Mesenchymal stem cell (in vitro differentiated cells and primary cell): Measurements from ENCODE around the gene PHF5A.

Experiments
- DNase-seq: peaks from one replicate; pipeline ENCODE4 v3.0.0-alpha.2; 2013
- H2AFZ ChIP-seq: one replicate; pipeline ENCODE4 v1.6.1; 2013; ENCODE audit warnings: low read depth, mild to moderate bottlenecking, control low read depth, inconsistent platforms, low read length, moderate library complexity
- H2AK5ac ChIP-seq: 2 replicates; pipeline ENCODE4 v1.6.1; 2013; ENCODE audit warnings: low read length, moderate library complexity, mild to moderate bottlenecking, inconsistent platforms; ENCODE audit not compliant: severe bottlenecking
- H2BK120ac ChIP-seq: one replicate; pipeline ENCODE4 v1.6.1; 2013; ENCODE audit warnings: low read depth, mild to moderate bottlenecking, inconsistent platforms, low read length, moderate library complexity
- H2BK12ac ChIP-seq, 2 experiments: one replicate each; pipeline ENCODE4 v1.6.1; 2013; ENCODE audit warnings: inconsistent platforms in 2 of 2, low read length in 2 of 2, mild to moderate bottlenecking in 2 of 2, moderate library complexity in 2 of 2, control low read depth in 1 of 2
- H2BK15ac ChIP-seq: one replicate; pipeline ENCODE4 v1.6.1; 2013; ENCODE audit warnings: mild to moderate bottlenecking, low read depth, inconsistent platforms; ENCODE audit not compliant: poor library complexity, severe bottlenecking
- H2BK5ac ChIP-seq: 2 replicates; pipeline ENCODE4 v1.6.1; 2013; ENCODE audit warnings: low read depth, mild to moderate bottlenecking, low read length, control low read depth, inconsistent platforms; ENCODE audit not compliant: poor library complexity, severe bottlenecking
- H3K14ac ChIP-seq, 2 experiments: one replicate each; pipeline ENCODE4 v1.6.1; 2013; ENCODE audit warnings: inconsistent platforms in 2 of 2, low read length in 2 of 2, control low read depth in 1 of 2, mild to moderate bottlenecking in 1 of 2, moderate library complexity in 1 of 2
- H3K18ac ChIP-seq, 2 experiments: one replicate each; pipeline ENCODE4 v1.6.1; 2013; ENCODE audit warnings: inconsistent platforms in 2 of 2, low read length in 2 of 2, control low read depth in 1 of 2, low read depth in 1 of 2, mild to moderate bottlenecking in 1 of 2
- H3K23ac ChIP-seq, 2 experiments: one replicate each; pipeline ENCODE4 v1.6.1; 2013; ENCODE audit warnings: inconsistent platforms in 2 of 2, low read length in 2 of 2, mild to moderate bottlenecking in 2 of 2, moderate library complexity in 2 of 2, control low read depth in 1 of 2
- H3K27ac ChIP-seq: 2 replicates; pipeline ENCODE4 v1.5.1; 2013; ENCODE audit warnings: mild to moderate bottlenecking, moderate library complexity, low read length, control low read depth, inconsistent platforms; ENCODE audit not compliant: poor library complexity, severe bottlenecking
- H3K27me3 ChIP-seq, 2 experiments: 2 replicates each; pipeline versions ENCODE4 v1.6.1 to v1.7.0; 2013; ENCODE audit warnings: low read length in 2 of 2, mild to moderate bottlenecking in 2 of 2, moderate library complexity in 2 of 2, control low read depth in 1 of 2, inconsistent platforms in 1 of 2; ENCODE audit not compliant: control insufficient read depth in 1 of 2, insufficient read depth in 1 of 2
- H3K36me3 ChIP-seq, 2 experiments: 2 replicates each; pipeline versions ENCODE4 v1.6.1 to v1.7.0; 2013; ENCODE audit warnings: low read length in 2 of 2, control low read depth in 1 of 2, inconsistent platforms in 1 of 2, low read depth in 1 of 2, mild to moderate bottlenecking in 1 of 2; ENCODE audit not compliant: insufficient read depth in 2 of 2, control insufficient read depth in 1 of 2
- H3K4ac ChIP-seq, 2 experiments: one replicate each; pipeline ENCODE4 v1.6.1; 2013; ENCODE audit warnings: inconsistent platforms in 2 of 2, low read length in 2 of 2, mild to moderate bottlenecking in 2 of 2, moderate library complexity in 2 of 2, control low read depth in 1 of 2, low read depth in 1 of 2
- H3K4me1 ChIP-seq: 2 replicates; pipeline ENCODE4 v1.6.1; 2013; ENCODE audit warnings: low read depth, low read length, control low read depth; ENCODE audit not compliant: control insufficient read depth, insufficient read depth
- H3K4me2 ChIP-seq: 2 replicates; pipeline ENCODE4 v1.6.1; 2013; ENCODE audit warnings: low read length, mild to moderate bottlenecking, inconsistent platforms; ENCODE audit not compliant: poor library complexity, severe bottlenecking
- H3K4me3 ChIP-seq, 2 experiments: 2 replicates each; pipeline versions ENCODE4 v1.5.1 to v1.7.0; 2013; ENCODE audit warnings: low read length in 2 of 2, mild to moderate bottlenecking in 2 of 2, control low read depth in 1 of 2, low read depth in 1 of 2; ENCODE audit not compliant: insufficient read depth in 1 of 2
- H3K79me1 ChIP-seq: replicated peaks from 2 replicates; pipeline ENCODE4 v1.6.1; 2013; ENCODE audit warnings: mild to moderate bottlenecking, control low read depth, low read length, inconsistent platforms; ENCODE audit not compliant: poor library complexity, severe bottlenecking
- H3K9ac ChIP-seq: 2 replicates; pipeline ENCODE4 v1.7.0; 2013; ENCODE audit warnings: mild to moderate bottlenecking, low read length, moderate library complexity
- H3K9me3 ChIP-seq: 2 replicates; pipeline ENCODE4 v1.7.0; 2013; ENCODE audit warnings: mild to moderate bottlenecking, low read length; ENCODE audit not compliant: control insufficient read depth
- H4K8ac ChIP-seq: one replicate; pipeline ENCODE4 v1.6.1; 2013; ENCODE audit warnings: inconsistent platforms, mild to moderate bottlenecking, low read length, moderate library complexity
- H4K91ac ChIP-seq: one replicate; pipeline ENCODE4 v1.6.1; 2013; ENCODE audit warnings: mild to moderate bottlenecking, low read length, inconsistent platforms
- WGBS: methylation state at CpG from one replicate; pipeline ENCODE4 v1.1.7; 2013; ENCODE audit warnings: mixed read lengths; 5-methylcytosine and 5-hydroxymethylcytosine counted together

PHF5A gene

DNA sequence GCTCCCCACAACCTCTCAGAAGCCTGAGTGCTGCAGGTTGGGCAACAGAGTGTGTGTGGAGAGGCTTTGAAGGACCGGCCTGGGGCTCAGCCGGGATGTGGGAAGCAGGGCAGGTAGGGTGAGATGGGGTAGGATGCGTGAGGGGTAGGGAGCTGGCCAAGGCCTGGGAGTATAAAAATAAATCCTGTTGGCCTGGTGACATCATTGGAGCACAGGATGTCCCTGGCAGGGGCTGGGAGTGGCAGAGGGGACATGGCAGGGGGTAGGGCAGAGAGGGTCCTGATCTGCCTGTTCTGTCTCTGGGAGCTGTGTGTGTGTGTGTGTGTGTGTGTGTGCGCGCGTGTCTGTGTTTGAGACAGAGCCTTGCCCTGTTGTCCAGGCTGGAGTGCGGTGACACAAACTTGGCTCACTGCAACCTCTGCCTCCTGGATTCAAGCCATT, 58.2 kb downstream of the PHF5A start:
- no peak overlapping the region for H3K4me2 ChIP-seq
- 94% methylated on average over 4 of the region's 7 CpGs for WGBS
- no peak overlapping the region for H3K4ac ChIP-seq
- H3K27ac ChIP-seq, result no peak overlapping the region
- H3K18ac ChIP-seq, result no peak overlapping the region
- no peak overlapping the region for H3K4me3 ChIP-seq
- H2AFZ ChIP-seq, result no peak overlapping the region
- H3K23ac ChIP-seq, result peak overlapping the region in 1 of 2 experiments; percentile 68
- H4K91ac ChIP-seq, result no peak overlapping the region
- no peaks in the 10 kb centered on the region for H3K27me3 ChIP-seq
- no peak overlapping the region for H2BK5ac ChIP-seq
- peaks cover 23% of the 10 kb centered on the region for H3K4me1 ChIP-seq
- no peak overlapping the region for H2AK5ac ChIP-seq
- H3K9me3 ChIP-seq, result no peaks in the 10 kb centered on the region
- no peaks in the 10 kb centered on the region for H3K36me3 ChIP-seq
- H2BK15ac ChIP-seq, result no peak overlapping the region
- no peak overlapping the region for H3K9ac ChIP-seq
- no peak overlapping the region for H2BK12ac ChIP-seq
- peak overlapping the region; percentile 9 for H4K8ac ChIP-seq
- H3K79me1 ChIP-seq, result peaks cover 11% of the 10 kb centered on the region
- H3K14ac ChIP-seq, result no peak overlapping the region
- DNase-seq, result no peak
- H2BK120ac ChIP-seq, result no peak overlapping the region
